Measurements from ENCODE around the gene CCDC7. TPM values are rescaled to one million over a fixed set of nuclear protein-coding genes. Genes with fewer than 3 reads are reported as not detected.

The CCDC7 gene
- total and polyA plus RNA-seq, 10 of the 15 experiments (the other 5 are each of a cell fraction or from before 2014, with no cell fraction given), result 1.8 to 5.6 (median 3.4) TPM

- TF ChIP-seq ZBTB40 (IDR thresholded peaks at IDR 0.05; ENCODE audit: borderline replicate concordance) (no peak), ASH2L (IDR thresholded peaks at IDR 0.05; ENCODE audit: borderline replicate concordance, low read depth) (no peak), ZNF207 (IDR thresholded peaks at IDR 0.05; ENCODE audit: borderline replicate concordance) (no peak), LARP7 (IDR thresholded peaks at IDR 0.05) (no peak), YBX1 (IDR thresholded peaks at IDR 0.05) (no peak), JUND (IDR thresholded peaks at IDR 0.05; ENCODE audit: low read depth, low read length) (no peak), SMC3 (IDR thresholded peaks at IDR 0.05; ENCODE audit: borderline replicate concordance, low read length) (no peak), BHLHE40 (IDR thresholded peaks at IDR 0.05; ENCODE audit: borderline replicate concordance in 1 of 2, low read depth in 2 of 2, low read length in 1 of 2) (no peak), KDM1A (IDR thresholded peaks at IDR 0.05; ENCODE audit: borderline replicate concordance) (no peak), ZBTB11 (CRISPR knock-in tag; IDR thresholded peaks at IDR 0.05) (no peak), SMAD5 (IDR thresholded peaks at IDR 0.05; ENCODE audit: low read depth) (no peak), CEBPB (IDR thresholded peaks at IDR 0.05; ENCODE audit: borderline replicate concordance in 1 of 2, low read depth in 2 of 2, low read length in 2 of 2) (no peak)
These were observed 342.4 kb downstream of the CCDC7 start (continued) for GRCh38 chr10:32788359-32788758.
